Ovary (tissue), 3 donors: ENCODE measurements around the gene TNFRSF4.

Experiments
- CTCF ChIP-seq, 3 donors: fragments of 450-650 bp in 2 of 3; fragments of 200-600 bp in 1 of 3; IDR thresholded peaks; one replicate each; pipeline versions ENCODE4 v1.5.1 to v1.8.0; 2016 to 2022; ENCODE audit warnings: antibody characterized with exemption in 3 of 3, mild to moderate bottlenecking in 1 of 3
- EP300 ChIP-seq: sonication (generic); formaldehyde crosslinking; IDR thresholded peaks from one replicate; pipeline ENCODE4 v1.6.1; 2017; ENCODE audit warnings: antibody characterized with exemption
- POLR2A ChIP-seq: fragments of 450-650 bp; IDR thresholded peaks from one replicate; pipeline ENCODE4 v1.6.1; 2017; ENCODE audit warnings: antibody characterized with exemption, mild to moderate bottlenecking, moderate library complexity
- donor health status: DM: no; HTN: no; CAD: no.

GRCh38 chr1:1178794-1179331 lies 35.1 kb downstream of the TNFRSF4 start:
- TF ChIP-seq POLR2A (no peak), CTCF (IDR thresholded peaks at IDR 0.05) (no peak), EP300 (no peak)
